K562 (cell line): ENCODE data around the gene MACROD2. TPM values are rescaled to one million over a fixed set of nuclear protein-coding genes. Genes with fewer than 3 reads are reported as not detected.

Experiments
- RBM14 ChIP-seq: fragments of 200-400 bp; formaldehyde crosslinking; IDR thresholded peaks from 2 replicates; pipeline ENCODE4 v1.6.1; 2018; ENCODE audit warnings: low read depth, mild to moderate bottlenecking, low read length, moderate library complexity, borderline replicate concordance; ENCODE audit not compliant: insufficient read depth
- ZNF780A ChIP-seq: fragments of 250-450 bp; sonication (Bioruptor Pico); IDR thresholded peaks from 2 replicates; pipeline ENCODE4 v1.5.0; 2021; ENCODE audit warnings: mild to moderate bottlenecking
- polyA plus RNA-seq, 8 experiments: library from polyadenylated mRNA; depleted of rRNA in 4 of 8; stranded (reverse) in 5 of 8; unstranded in 3 of 8; fragments of >200 nt; fragmentation: Nextera tagmentation in 2 of 8; fragmentation: Illumina TruSeq in 1 of 8; extraction: Ambion mirVana in 2 of 8; extraction: Trizol in 1 of 8; gene quantifications; 2 replicates each; pipeline versions ENCODE4 v1.2.1 to v1.2.3, GENCODE V29; 2011 to 2014; ENCODE audit warnings: inconsistent platforms in 1 of 8, missing spikeins in 1 of 8
- total RNA-seq, 7 experiments: library from RNA; depleted of rRNA in 6 of 7; stranded (reverse); fragments of >200 nt in 6 of 7; fragmentation: Illumina TruSeq in 2 of 7; extraction: Trizol in 2 of 7; gene quantifications; 2 replicates each; pipeline versions ENCODE4 v1.2.1 to v1.2.3, GENCODE V29; 2011 to 2021; ENCODE audit warnings: low replicate concordance in 1 of 7
- TF ChIP-seq, protein P1 (sequence below): fragments of 450-650 bp; IDR thresholded peaks from 2 replicates; pipeline ENCODE4 v1.6.1; 2016; ENCODE audit warnings: low read depth
- TF ChIP-seq, protein P2 (sequence below), 3 experiments: IDR thresholded peaks in 2 of 3; conservative IDR thresholded peaks in 1 of 3; 2 replicates each; pipeline ENCODE4 v1.5.1; 2011 to 2012; ENCODE audit warnings: low read length in 3 of 3, mild to moderate bottlenecking in 3 of 3, control low read depth in 2 of 3, improper control_type of control experiment in 1 of 3, inconsistent platforms in 1 of 3, low read depth in 1 of 3, mixed read lengths in 1 of 3, moderate library complexity in 1 of 3; ENCODE audit not compliant: insufficient read depth in 2 of 3

MACROD2 gene
- total and polyA plus RNA-seq, 9 of the 15 experiments (the other 6 are each of a cell fraction or from before 2014, with no cell fraction given): not detected

DNA sequence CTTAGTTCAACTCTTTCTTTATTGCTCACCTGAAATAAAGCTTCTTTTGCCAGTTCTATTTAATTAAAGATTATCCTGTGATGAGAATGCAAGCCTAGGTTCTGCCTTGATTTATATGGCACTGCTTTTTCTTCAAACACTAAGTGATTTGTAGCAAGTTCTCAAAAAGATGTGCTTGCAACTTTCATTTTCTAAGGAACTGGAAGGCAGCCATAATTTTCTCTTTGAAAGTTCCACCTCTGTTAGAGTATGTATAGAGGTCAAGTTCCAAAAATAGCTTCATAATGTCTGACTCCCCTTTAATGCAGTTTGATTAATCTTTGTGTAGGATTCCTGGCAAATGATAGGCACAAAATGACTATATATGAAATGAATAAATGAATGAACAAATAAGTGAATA lies 870.4 kb downstream of the MACROD2 start (continued):
- TF ChIP-seq, protein P1, sequence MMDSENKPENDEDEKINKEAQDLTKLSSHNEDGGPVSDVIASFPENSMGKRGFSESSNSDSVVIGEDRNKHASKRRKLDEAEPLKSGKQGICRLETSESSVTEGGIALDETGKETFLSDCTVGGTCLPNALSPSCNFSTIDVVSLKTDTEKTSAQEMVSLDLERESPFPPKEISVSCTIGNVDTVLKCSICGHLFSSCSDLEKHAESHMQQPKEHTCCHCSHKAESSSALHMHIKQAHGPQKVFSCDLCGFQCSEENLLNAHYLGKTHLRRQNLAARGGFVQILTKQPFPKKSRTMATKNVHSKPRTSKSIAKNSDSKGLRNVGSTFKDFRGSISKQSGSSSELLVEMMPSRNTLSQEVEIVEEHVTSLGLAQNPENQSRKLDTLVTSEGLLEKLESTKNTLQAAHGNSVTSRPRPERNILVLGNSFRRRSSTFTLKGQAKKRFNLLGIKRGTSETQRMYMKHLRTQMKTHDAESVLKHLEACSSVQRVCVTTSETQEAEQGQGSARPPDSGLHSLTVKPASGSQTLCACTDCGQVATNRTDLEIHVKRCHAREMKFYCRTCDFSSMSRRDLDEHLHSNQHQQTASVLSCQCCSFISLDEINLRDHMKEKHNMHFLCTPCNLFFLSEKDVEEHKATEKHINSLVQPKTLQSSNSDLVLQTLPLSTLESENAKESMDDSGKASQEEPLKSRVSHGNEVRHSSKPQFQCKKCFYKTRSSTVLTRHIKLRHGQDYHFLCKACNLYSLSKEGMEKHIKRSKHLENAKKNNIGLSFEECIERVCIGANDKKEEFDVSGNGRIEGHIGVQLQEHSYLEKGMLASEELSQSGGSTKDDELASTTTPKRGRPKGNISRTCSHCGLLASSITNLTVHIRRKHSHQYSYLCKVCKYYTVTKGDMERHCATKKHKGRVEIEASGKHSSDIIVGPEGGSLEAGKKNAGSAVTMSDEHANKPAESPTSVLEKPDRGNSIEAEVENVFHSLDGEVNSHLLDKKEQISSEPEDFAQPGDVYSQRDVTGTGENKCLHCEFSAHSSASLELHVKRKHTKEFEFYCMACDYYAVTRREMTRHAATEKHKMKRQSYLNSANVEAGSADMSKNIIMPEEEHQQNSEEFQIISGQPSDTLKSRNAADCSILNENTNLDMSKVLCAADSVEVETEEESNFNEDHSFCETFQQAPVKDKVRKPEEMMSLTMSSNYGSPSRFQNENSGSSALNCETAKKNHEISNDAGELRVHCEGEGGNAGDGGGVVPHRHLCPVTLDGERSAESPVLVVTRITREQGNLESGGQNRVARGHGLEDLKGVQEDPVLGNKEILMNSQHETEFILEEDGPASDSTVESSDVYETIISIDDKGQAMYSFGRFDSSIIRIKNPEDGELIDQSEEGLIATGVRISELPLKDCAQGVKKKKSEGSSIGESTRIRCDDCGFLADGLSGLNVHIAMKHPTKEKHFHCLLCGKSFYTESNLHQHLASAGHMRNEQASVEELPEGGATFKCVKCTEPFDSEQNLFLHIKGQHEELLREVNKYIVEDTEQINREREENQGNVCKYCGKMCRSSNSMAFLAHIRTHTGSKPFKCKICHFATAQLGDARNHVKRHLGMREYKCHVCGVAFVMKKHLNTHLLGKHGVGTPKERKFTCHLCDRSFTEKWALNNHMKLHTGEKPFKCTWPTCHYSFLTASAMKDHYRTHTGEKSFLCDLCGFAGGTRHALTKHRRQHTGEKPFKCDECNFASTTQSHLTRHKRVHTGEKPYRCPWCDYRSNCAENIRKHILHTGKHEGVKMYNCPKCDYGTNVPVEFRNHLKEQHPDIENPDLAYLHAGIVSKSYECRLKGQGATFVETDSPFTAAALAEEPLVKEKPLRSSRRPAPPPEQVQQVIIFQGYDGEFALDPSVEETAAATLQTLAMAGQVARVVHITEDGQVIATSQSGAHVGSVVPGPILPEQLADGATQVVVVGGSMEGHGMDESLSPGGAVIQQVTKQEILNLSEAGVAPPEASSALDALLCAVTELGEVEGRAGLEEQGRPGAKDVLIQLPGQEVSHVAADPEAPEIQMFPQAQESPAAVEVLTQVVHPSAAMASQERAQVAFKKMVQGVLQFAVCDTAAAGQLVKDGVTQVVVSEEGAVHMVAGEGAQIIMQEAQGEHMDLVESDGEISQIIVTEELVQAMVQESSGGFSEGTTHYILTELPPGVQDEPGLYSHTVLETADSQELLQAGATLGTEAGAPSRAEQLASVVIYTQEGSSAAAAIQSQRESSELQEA: no peak
- TF ChIP-seq, protein P2, sequence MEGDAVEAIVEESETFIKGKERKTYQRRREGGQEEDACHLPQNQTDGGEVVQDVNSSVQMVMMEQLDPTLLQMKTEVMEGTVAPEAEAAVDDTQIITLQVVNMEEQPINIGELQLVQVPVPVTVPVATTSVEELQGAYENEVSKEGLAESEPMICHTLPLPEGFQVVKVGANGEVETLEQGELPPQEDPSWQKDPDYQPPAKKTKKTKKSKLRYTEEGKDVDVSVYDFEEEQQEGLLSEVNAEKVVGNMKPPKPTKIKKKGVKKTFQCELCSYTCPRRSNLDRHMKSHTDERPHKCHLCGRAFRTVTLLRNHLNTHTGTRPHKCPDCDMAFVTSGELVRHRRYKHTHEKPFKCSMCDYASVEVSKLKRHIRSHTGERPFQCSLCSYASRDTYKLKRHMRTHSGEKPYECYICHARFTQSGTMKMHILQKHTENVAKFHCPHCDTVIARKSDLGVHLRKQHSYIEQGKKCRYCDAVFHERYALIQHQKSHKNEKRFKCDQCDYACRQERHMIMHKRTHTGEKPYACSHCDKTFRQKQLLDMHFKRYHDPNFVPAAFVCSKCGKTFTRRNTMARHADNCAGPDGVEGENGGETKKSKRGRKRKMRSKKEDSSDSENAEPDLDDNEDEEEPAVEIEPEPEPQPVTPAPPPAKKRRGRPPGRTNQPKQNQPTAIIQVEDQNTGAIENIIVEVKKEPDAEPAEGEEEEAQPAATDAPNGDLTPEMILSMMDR (IDR thresholded peaks at IDR 0.05 in 2 of 3, conservative IDR thresholded peaks at IDR 0.05 in 1 of 3; ENCODE audit: insufficient read depth in 2 of 3, low read depth in 1 of 3, low read length in 3 of 3): no peak
- TF ChIP-seq ZNF780A (CRISPR knock-in tag) (no peak), RBM14 (no peak)
- TF ChIP-seq, all 486 proteins: peak for 0
